Parathyroid adenoma (tissue), 2 donors: ENCODE measurements around the gene ERVV-1.

Experiments
- H2AFZ ChIP-seq: fragments of 300-600 bp; sonication (generic); one replicate; pipeline ENCODE4 v1.7.0; 2017; ENCODE audit warnings: antibody characterized with exemption, mild to moderate bottlenecking
- H3K27ac ChIP-seq: fragments of 300-600 bp; sonication (generic); one replicate; pipeline ENCODE4 v1.7.0; 2017
- H3K27me3 ChIP-seq: fragments of 300-600 bp; sonication (generic); one replicate; pipeline ENCODE4 v1.7.0; 2017; ENCODE audit warnings: low read length; ENCODE audit not compliant: control insufficient read depth, insufficient read depth
- H3K36me3 ChIP-seq: fragments of 300-600 bp; sonication (generic); one replicate; pipeline ENCODE4 v1.7.0; 2017; ENCODE audit warnings: low read length; ENCODE audit not compliant: control insufficient read depth, insufficient read depth
- H3K4me1 ChIP-seq: fragments of 300-600 bp; sonication (generic); one replicate; pipeline ENCODE4 v1.7.0; 2017; ENCODE audit warnings: control low read depth
- H3K4me2 ChIP-seq: fragments of 300-600 bp; sonication (generic); one replicate; pipeline ENCODE4 v1.7.0; 2017; ENCODE audit warnings: low read length
- H3K4me3 ChIP-seq: fragments of 300-600 bp; sonication (generic); one replicate; pipeline ENCODE4 v1.7.0; 2017; ENCODE audit warnings: low read depth, low read length
- H3K79me2 ChIP-seq: fragments of 300-600 bp; sonication (generic); one replicate; pipeline ENCODE4 v1.7.0; 2017; ENCODE audit warnings: control low read depth
- H3K9ac ChIP-seq: fragments of 300-600 bp; sonication (generic); one replicate; pipeline ENCODE4 v1.7.0; 2017; ENCODE audit warnings: mild to moderate bottlenecking
- H3K9me3 ChIP-seq: fragments of 300-600 bp; sonication (generic); one replicate; pipeline ENCODE4 v1.7.0; 2017; ENCODE audit warnings: low read length; ENCODE audit not compliant: control insufficient read depth
- CTCF ChIP-seq: fragments of 300-600 bp; sonication (generic); IDR thresholded peaks from one replicate; pipeline ENCODE4 v1.7.0; 2017; ENCODE audit warnings: antibody characterized with exemption, mild to moderate bottlenecking
- donor health status: primary hyperparathyroidism.

ERVV-1 gene

GRCh38 chr19:53047379-53047778, 33.7 kb downstream of the ERVV-1 start:
- no peaks in the 10 kb centered on the region for H3K9me3 ChIP-seq
- no peak for TF ChIP-seq CTCF
- H3K4me3 ChIP-seq, result no peak overlapping the region

GRCh38 chr19:53055117-53055516, 41.4 kb downstream of the ERVV-1 start:
- Histone ChIP-seq H3K4me1 (no peaks in the 10 kb centered on the region), H3K9ac (no peak overlapping the region), H3K79me2 (no peaks in the 10 kb centered on the region), H3K9me3 (no peaks in the 10 kb centered on the region), H3K4me2 (peak overlapping the region; percentile 22), H2AFZ (no peak overlapping the region), H3K36me3 (no peaks in the 10 kb centered on the region), H3K27ac (no peak overlapping the region), H3K4me3 (no peak overlapping the region), H3K27me3 (no peaks in the 10 kb centered on the region)
- TF ChIP-seq CTCF, result no peak

More at GRCh38 chr19:53047379-53047778, 33.7 kb downstream of the ERVV-1 start:
- Histone ChIP-seq H2AFZ (no peak overlapping the region), H3K79me2 (no peaks in the 10 kb centered on the region), H3K9ac (no peak overlapping the region), H3K36me3 (no peaks in the 10 kb centered on the region), H3K4me1 (no peaks in the 10 kb centered on the region), H3K27me3 (no peaks in the 10 kb centered on the region), H3K27ac (no peak overlapping the region), H3K4me2 (no peak overlapping the region)

- H3K4me3 ChIP-seq, result peak overlapping the region; percentile 61
Measured at GRCh38 chr19:53057904-53058580, 44.3 kb downstream of the ERVV-1 start.

More at GRCh38 chr19:53057904-53058580, 44.3 kb downstream of the ERVV-1 start:
- Histone ChIP-seq H3K27ac (no peak overlapping the region), H3K9ac (no peak overlapping the region), H3K9me3 (no peaks in the 10 kb centered on the region), H3K36me3 (no peaks in the 10 kb centered on the region), H3K4me1 (no peaks in the 10 kb centered on the region), H3K4me2 (peak overlapping the region; percentile 86), H3K27me3 (no peaks in the 10 kb centered on the region), H3K79me2 (no peaks in the 10 kb centered on the region), H2AFZ (no peak overlapping the region)
- TF ChIP-seq CTCF, result no peak
